ENCODE results near the gene PKLR. TPM values are rescaled to one million over a fixed set of nuclear protein-coding genes. Genes with fewer than 3 reads are reported as not detected.

The PKLR gene
- total and polyA plus RNA-seq, 2 of the 4 experiments (the other 2 are of a cell fraction): 0.03 TPM; not detected in 1

DNA sequence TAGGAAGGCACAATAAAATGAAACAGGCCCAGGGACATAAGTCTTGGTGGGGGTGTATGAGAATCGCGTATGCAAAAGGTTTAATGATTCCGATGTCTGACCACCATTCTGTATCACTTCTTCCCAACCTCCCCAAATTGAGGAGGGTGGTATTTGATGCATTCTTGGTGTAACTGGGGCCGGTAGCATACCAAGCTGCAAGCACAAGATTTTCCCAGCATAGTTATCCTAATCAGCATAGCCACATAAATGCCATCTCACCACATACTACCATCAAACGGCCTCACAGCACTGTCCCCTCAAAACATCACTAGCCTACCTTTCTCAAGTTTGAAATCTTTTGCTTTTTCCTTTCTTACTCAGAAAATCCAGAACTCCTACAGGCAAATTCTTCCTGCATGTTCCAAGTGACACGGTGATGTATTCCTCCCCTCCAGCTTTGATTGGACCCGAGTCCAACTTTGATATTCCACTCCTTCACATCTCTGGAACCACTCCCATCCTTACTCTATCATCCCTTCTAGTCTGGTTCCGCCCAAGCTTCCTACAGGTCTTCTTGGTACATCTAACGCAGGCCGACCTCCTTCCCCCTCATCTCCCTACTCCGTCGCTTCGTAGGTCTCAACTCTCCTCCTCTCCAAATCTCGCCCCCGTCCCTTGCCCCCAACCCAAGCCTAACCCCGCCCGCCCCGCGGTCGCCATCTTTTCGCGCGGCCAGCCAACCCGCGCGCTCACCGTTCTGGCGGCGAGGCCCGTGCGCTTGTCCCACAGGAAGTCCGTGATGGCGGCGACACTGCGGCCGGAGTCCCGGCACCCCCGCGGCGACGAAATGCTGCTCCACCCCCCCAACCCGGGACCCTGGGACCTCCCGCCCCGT, 28.5 kb downstream of the PKLR start:
- Histone ChIP-seq H2BK5ac (ENCODE audit: low read depth, low read length, poor library complexity, severe bottlenecking) (peak overlapping the region; percentile 64), H3K9ac (ENCODE audit: low read depth, low read length) (peak overlapping the region; percentile 89), H3K18ac (ENCODE audit: low read depth, low read length) (peak overlapping the region; percentile 55), H3K9me3 (ENCODE audit: control insufficient read depth, insufficient read depth, low read length) (no peaks in the 10 kb centered on the region), H2BK15ac (ENCODE audit: low read depth, low read length) (no peak overlapping the region), H3K14ac (replicated peaks; ENCODE audit: low read depth, low read length) (peak overlapping the region; percentile 88), H3K56ac (ENCODE audit: extremely low read depth, insufficient read depth, low read length) (peak overlapping the region; percentile 49), H3K79me1 (ENCODE audit: low read depth in 1 of 2, low read length in 2 of 2) (peaks cover 20 to 51% of the 10 kb centered on the region in 2 experiments), H3K4me3 (ENCODE audit: insufficient read depth, low read depth, low read length) (peak overlapping the region; percentile 89), H3K9me1 (ENCODE audit: insufficient read depth, low read length) (peaks cover 11% of the 10 kb centered on the region), H2AK5ac (ENCODE audit: low read depth, low read length) (peak overlapping the region; percentile 76), H3K4ac (ENCODE audit: low read depth, low read length) (peak overlapping the region; percentile 90), H3K27me3 (ENCODE audit: control insufficient read depth, insufficient read depth, low read length) (no peaks in the 10 kb centered on the region), H2AK9ac (replicated peaks; ENCODE audit: low read depth, low read length, poor library complexity) (peak overlapping the region; percentile 71), H3K23ac (ENCODE audit: low read depth, low read length) (peak overlapping the region; percentile 91), H3K4me1 (ENCODE audit: control insufficient read depth, insufficient read depth, low read length) (no peaks in the 10 kb centered on the region; the same call in 1 of the 2 replicates), H2AFZ (replicated peaks; ENCODE audit: low read length, poor library complexity) (peak overlapping the region; percentile 63), H3K27ac (ENCODE audit: insufficient read depth, low read length) (peak overlapping the region; percentile 89), H3K4me2 (ENCODE audit: low read depth, low read length) (peak overlapping the region; percentile 84), H4K91ac (ENCODE audit: insufficient read depth, low read depth, low read length) (peak overlapping the region; percentile 59; the same call in 1 of the 2 replicates), H4K5ac (ENCODE audit: low read depth, low read length) (peak overlapping the region; percentile 78), H2BK120ac (ENCODE audit: low read depth, low read length) (no peak overlapping the region; the same call in 1 of the 2 replicates), H4K8ac (ENCODE audit: low read depth in 2 of 2, low read length in 2 of 2) (peak overlapping the region; percentile 48 to 90; a peak in 3 of 4 replicates), H3K36me3 (ENCODE audit: control insufficient read depth, insufficient read depth, low read length) (peaks cover 27% of the 10 kb centered on the region), H2BK20ac (ENCODE audit: low read depth, low read length) (no peak overlapping the region), H4K20me1 (ENCODE audit: insufficient read depth, low read length) (peaks cover 14% of the 10 kb centered on the region; the same call in 1 of the 2 replicates)
- DNase-seq (peak; percentile 67), ATAC-seq (ENCODE audit: low read depth) (peak; percentile 43)
- CTCF ChIA-PET: interaction anchor here (1.0 to 1.3 kb wide), 3 partner anchors 10 to 100 kb away, joined by 3 to 4 read pairs (median 3); partner anchors contain the start of genes KRTCAP2 and SCAMP3
- WGBS, 2 experiments (ENCODE audit: extremely low coverage in 2 of 2, insufficient read length in 1 of 2): 0% methylated on average over 8 of the region's 44 CpGs; no CpG with 5 or more reads in 1 of the 2 experiments
- POLR2A ChIA-PET (ENCODE audit: unreplicated experiment): interaction anchor here (1.1 kb wide), 1 partner anchor 136 kb away, joined by 3 read pairs; no protein-coding TSS in a partner anchor
- dilution Hi-C loops (cut with HindIII; ENCODE audit: low sequenced_read_pairs, unreplicated experiment): no loop called here
- in situ Hi-C loops (cut with MboI; ENCODE audit: low sequenced_read_pairs): no loop called here
- intact Hi-C loops (cut with micrococcal nuclease): loop anchor here (2.0 kb wide), 1 partner anchor 50 kb away; no protein-coding TSS in a partner anchor
- BruUV-seq (replicated peaks): TSS peak; percentile 55
- TF ChIP-seq SMC3 (IDR thresholded peaks at IDR 0.05; ENCODE audit: low read depth, low read length) (no peak), CHD1 (IDR thresholded peaks at IDR 0.05; ENCODE audit: low read depth, low read length) (no peak), POLR2A (IDR thresholded peaks at IDR 0.05; ENCODE audit: low read depth, low read length) (no peak), MXI1 (IDR thresholded peaks at IDR 0.05; ENCODE audit: borderline replicate concordance, low read depth, low read length) (0 out of 2 replicates have a peak, but pooled peaks have one; percentile 14), CEBPB (IDR thresholded peaks at IDR 0.05; ENCODE audit: low read depth, low read length) (no peak)
